SK-N-SH (cell line): Measurements from ENCODE around the gene SAE1. TPM values are rescaled to one million over a fixed set of nuclear protein-coding genes. Genes with fewer than 3 reads are reported as not detected.

ENCODE experiments used
- CTCF ChIA-PET: fragments of 300-600, 350-600 bp; formaldehyde crosslinking; extraction: SDS; loops from one replicate; lab custom pipeline; 2021; lab: Yijun Ruan, JAX
- POLR2A ChIA-PET: fragments of 350-600 bp; sonication (Branson Sonifier 250); formaldehyde crosslinking; extraction: SDS; loops from one replicate; lab custom pipeline; 2020; ENCODE audit warnings: antibody characterized with exemption, inconsistent platforms; lab: Yijun Ruan, JAX
- DNase-seq: peaks from one replicate; pipeline ENCODE4 v3.0.0; 2012
- H2AFZ ChIP-seq: fragments of 200-600 bp; sonication (generic); 2 replicates; pipeline ENCODE4 v1.8.1; 2016; ENCODE audit warnings: antibody characterized with exemption, mild to moderate bottlenecking, low read depth
- H3F3A ChIP-seq: fragments of 200-600 bp; sonication (generic); replicated peaks from 2 replicates; pipeline ENCODE3; 2016; ENCODE audit warnings: antibody characterized with exemption, mild to moderate bottlenecking; ENCODE audit not compliant: insufficient read depth
- H3K27ac ChIP-seq, 2 experiments: fragments of 200-500 bp in 1 of 2; fragments of 200-600 bp in 1 of 2; sonication (Bioruptor generic) in 1 of 2; sonication (generic), shearing (Covaris generic) in 1 of 2; 2 replicates each; pipeline versions ENCODE4 v1.5.1 to v1.6.1; 2014 to 2016; ENCODE audit warnings: low read depth in 2 of 2, inconsistent platforms in 1 of 2, low read length in 1 of 2, mild to moderate bottlenecking in 1 of 2, mixed read lengths in 1 of 2
- H3K27me3 ChIP-seq: fragments of 200-600 bp; sonication (generic), shearing (Covaris generic); 2 replicates; pipeline ENCODE4 v1.6.1; 2016; ENCODE audit warnings: mixed run types; ENCODE audit not compliant: insufficient read depth
- H3K36me3 ChIP-seq, 2 experiments: fragments of 200-500 bp in 1 of 2; fragments of 200-600 bp in 1 of 2; sonication (Bioruptor generic) in 1 of 2; sonication (generic) in 1 of 2; replicated peaks in 1 of 2; 2 replicates each; pipeline versions ENCODE3 to v1.5.1; 2014 to 2016; ENCODE audit warnings: low read length in 1 of 2, mild to moderate bottlenecking in 1 of 2; ENCODE audit not compliant: insufficient read depth in 2 of 2, control insufficient read depth in 1 of 2
- H3K4me1 ChIP-seq, 2 experiments: fragments of 200-500 bp in 1 of 2; fragments of 200-600 bp in 1 of 2; sonication (Bioruptor generic) in 1 of 2; sonication (generic), shearing (Covaris generic) in 1 of 2; 2 replicates each; pipeline versions ENCODE4 v1.5.1 to v1.6.1; 2014 to 2016; ENCODE audit warnings: low read depth in 1 of 2, low read length in 1 of 2, mixed run types in 1 of 2; ENCODE audit not compliant: insufficient read depth in 2 of 2, control insufficient read depth in 1 of 2
- H3K4me2 ChIP-seq: fragments of 200-600 bp; sonication (generic), shearing (Covaris generic); 2 replicates; pipeline ENCODE4 v1.6.1; 2017; ENCODE audit warnings: mixed run types
- H3K4me3 ChIP-seq, 2 experiments: fragments of 200-500 bp in 1 of 2; fragments of 200-600 bp in 1 of 2; sonication (Bioruptor generic) in 1 of 2; sonication (generic), shearing (Covaris generic) in 1 of 2; 2 replicates each; pipeline versions ENCODE4 v1.5.1 to v1.8.1; 2014 to 2016; ENCODE audit warnings: low read depth in 2 of 2, inconsistent platforms in 1 of 2, low read length in 1 of 2, mild to moderate bottlenecking in 1 of 2, mixed read lengths in 1 of 2, moderate library complexity in 1 of 2
- H3K79me2 ChIP-seq: fragments of 200-600 bp; sonication (generic); 2 replicates; pipeline ENCODE4 v1.8.1; 2017; ENCODE audit warnings: mild to moderate bottlenecking; ENCODE audit not compliant: insufficient read depth
- H3K9ac ChIP-seq: fragments of 200-600 bp; sonication (generic); 2 replicates; pipeline ENCODE4 v1.6.1; 2017; ENCODE audit warnings: mixed run types
- H3K9me2 ChIP-seq: fragments of 200-600 bp; sonication (generic); 2 replicates; pipeline ENCODE4 v1.6.1; 2017; ENCODE audit warnings: mixed run types
- H3K9me3 ChIP-seq: fragments of 200-600 bp; sonication (generic); 2 replicates; pipeline ENCODE4 v1.6.1; 2017; ENCODE audit warnings: mixed run types, mild to moderate bottlenecking, moderate library complexity
- H4K20me1 ChIP-seq: fragments of 200-600 bp; sonication (generic); 2 replicates; pipeline ENCODE4 v1.6.1; 2017; ENCODE audit warnings: mild to moderate bottlenecking, mixed run types; ENCODE audit not compliant: insufficient read depth
- CTCF ChIP-seq: fragments of 200-600 bp; sonication (generic); IDR thresholded peaks from 2 replicates; pipeline ENCODE4 v1.6.1; 2017; ENCODE audit warnings: antibody characterized with exemption, mild to moderate bottlenecking, moderate library complexity
- ELF1 ChIP-seq: IDR thresholded peaks from 2 replicates; pipeline ENCODE4 v1.4.0; 2012
- FOSL2 ChIP-seq: IDR thresholded peaks from 2 replicates; pipeline ENCODE4 v1.4.0; 2012; ENCODE audit warnings: low read depth, mild to moderate bottlenecking, moderate library complexity, borderline replicate concordance
- FOXJ3 ChIP-seq: sonication (generic); formaldehyde crosslinking; IDR thresholded peaks from 2 replicates; pipeline ENCODE4 v1.5.1; 2020; ENCODE audit warnings: mild to moderate bottlenecking, missing genetic modification reagents
- GATA2 ChIP-seq: sonication (generic); formaldehyde crosslinking; IDR thresholded peaks from 2 replicates; pipeline ENCODE4 v1.5.0; 2020; ENCODE audit warnings: mild to moderate bottlenecking, missing genetic modification reagents
- JUND ChIP-seq: IDR thresholded peaks from 2 replicates; pipeline ENCODE4 v1.4.0; 2012
- MEF2A ChIP-seq: IDR thresholded peaks from 2 replicates; pipeline ENCODE4 v1.4.0; 2012; ENCODE audit warnings: low read depth, borderline replicate concordance
- MXI1 ChIP-seq: IDR thresholded peaks from 2 replicates; pipeline ENCODE4 v1.6.1; 2012; ENCODE audit warnings: mild to moderate bottlenecking, low read depth, low read length, improper control_type of control experiment
- NFIC ChIP-seq: IDR thresholded peaks from 2 replicates; pipeline ENCODE4 v1.4.0; 2012; ENCODE audit warnings: borderline replicate concordance
- NRF1 ChIP-seq: IDR thresholded peaks from 2 replicates; pipeline ENCODE4 v1.6.1; 2012; ENCODE audit warnings: low read depth, mild to moderate bottlenecking, low read length
- PBX3 ChIP-seq: IDR thresholded peaks from 2 replicates; pipeline ENCODE4; 2012
- POLR2AphosphoS5 ChIP-seq: IDR thresholded peaks from 2 replicates; pipeline ENCODE4 v1.6.1; 2012; ENCODE audit warnings: low read depth, low read length
- RAD21 ChIP-seq: IDR thresholded peaks from 2 replicates; pipeline ENCODE4 v1.6.1; 2012; ENCODE audit warnings: mild to moderate bottlenecking, low read length
- RCOR1 ChIP-seq: fragments of 150-350 bp; IDR thresholded peaks from 2 replicates; pipeline ENCODE4 v1.6.1; 2017; ENCODE audit warnings: antibody characterized with exemption, low read length
- RXRA ChIP-seq: IDR thresholded peaks from 2 replicates; pipeline ENCODE4 v1.4.0; 2012; ENCODE audit warnings: low read depth, mild to moderate bottlenecking, borderline replicate concordance
- SIN3A ChIP-seq: IDR thresholded peaks from 2 replicates; pipeline ENCODE4 v1.6.1; 2012; ENCODE audit warnings: low read depth, mild to moderate bottlenecking, low read length, moderate library complexity, borderline replicate concordance
- SMC3 ChIP-seq: IDR thresholded peaks from 2 replicates; pipeline ENCODE4 v1.6.1; 2012; ENCODE audit warnings: low read depth, low read length, improper control_type of control experiment
- TAF1 ChIP-seq: IDR thresholded peaks from 2 replicates; pipeline ENCODE4 v1.6.1; 2012; ENCODE audit warnings: low read depth, mild to moderate bottlenecking, low read length, moderate library complexity, borderline replicate concordance
- TCF12 ChIP-seq: IDR thresholded peaks from 2 replicates; pipeline ENCODE4 v1.4.0; 2012
- TEAD4 ChIP-seq: IDR thresholded peaks from 2 replicates; pipeline ENCODE4 v1.4.0; 2012; ENCODE audit warnings: mild to moderate bottlenecking, borderline replicate concordance; ENCODE audit not compliant: insufficient read depth
- USF2 ChIP-seq: fragments of 150-350 bp; IDR thresholded peaks from 2 replicates; pipeline ENCODE4 v1.6.1; 2017; ENCODE audit warnings: antibody characterized with exemption, low read length, low read depth, borderline replicate concordance
- YY1 ChIP-seq: IDR thresholded peaks from 2 replicates; pipeline ENCODE4 v1.4.0; 2012; ENCODE audit warnings: low read depth, mild to moderate bottlenecking
- ZBTB33 ChIP-seq: IDR thresholded peaks from 2 replicates; pipeline ENCODE4 v1.4.0; 2012; ENCODE audit warnings: low read depth, borderline replicate concordance
- WGBS: methylation state at CpG from one replicate; pipeline ENCODE4 v1.1.6; 2017; ENCODE audit warnings: low lambda C conversion rate; 5-methylcytosine and 5-hydroxymethylcytosine counted together
- polyA plus RNA-seq, 3 experiments: library from polyadenylated mRNA; depleted of rRNA; stranded (reverse); fragments of >200 nt; gene quantifications; 2 replicates each; pipeline ENCODE4 v1.2.3, GENCODE V29; 2012

The SAE1 gene
- polyA plus RNA-seq, 1 of the 3 experiments (the other 2 are of a cell fraction) = 123 TPM

- DNase-seq = peak; percentile 74
- Histone ChIP-seq H4K20me1 (no peaks in the 10 kb centered on the region), H3K4me3 (no peak overlapping the region), H3K36me3 (peaks cover 15 to 26% of the 10 kb centered on the region in 2 experiments), H3F3A (peaks cover 29% of the 10 kb centered on the region), H3K79me2 (no peaks in the 10 kb centered on the region), H3K27ac (peak overlapping the region; percentile 29 to 76; a peak in 3 of 4 replicates), H3K4me1 (peaks cover 3 to 8% of the 10 kb centered on the region in 2 experiments; a peak in 1 of 4 replicates), H3K9ac (peak overlapping the region; percentile 38; the same call in 1 of the 2 replicates), H3K9me2 (no peaks in the 10 kb centered on the region), H3K27me3 (no peaks in the 10 kb centered on the region)
- POLR2A ChIA-PET = interaction anchor here (0.5 to 3.5 kb wide), 6 partner anchors 11 to 97 kb away, joined by 3 to 36 read pairs (median 3); partner anchors contain the start of gene ZC3H4
- WGBS = 32% methylated on average over 19 of the region's 19 CpGs
- TF ChIP-seq SMC3 (peak; percentile 86), RXRA (no peak), ELF1 (no peak), GATA2 (CRISPR knock-in tag) (no peak), JUND (no peak), TAF1 (no peak), RCOR1 (no peak), ZBTB33 (no peak), TEAD4 (no peak), FOSL2 (no peak), PBX3 (no peak), TCF12 (no peak), NRF1 (0 out of 2 replicates have a peak, but pooled peaks have one; percentile 3), FOXJ3 (CRISPR knock-in tag) (no peak), MEF2A (no peak), SIN3A (peak; percentile 19; the same call in 1 of the 2 replicates), POLR2AphosphoS5 (no peak), CTCF (peak; percentile 85), USF2 (no peak), RAD21 (peak; percentile 83), NFIC (no peak), YY1 (no peak), MXI1 (peak; percentile 94)
- TF ChIP-seq, all 33 proteins: peak for 6
- CTCF ChIA-PET = interaction anchor here (0.6 to 22.3 kb wide), 39 partner anchors 9 to 482 kb away, joined by 3 to 520 read pairs (median 7); partner anchors contain the start of genes CCDC9 and SAE1
- no peaks in the 10 kb centered on the region for H3K9me3 ChIP-seq
- no peak overlapping the region; the same call in 1 of the 2 replicates for H3K4me2 ChIP-seq
- no peak overlapping the region for H2AFZ ChIP-seq
These were observed 80.2 kb downstream of the SAE1 start for GRCh38 chr19:47210689-47211316.
